K562 (cell line): ENCODE measurements around the gene CBX2. TPM values are rescaled to one million over a fixed set of nuclear protein-coding genes. Genes with fewer than 3 reads are reported as not detected.

Experiments
- BRD9 ChIP-seq: fragments of 450-650 bp; IDR thresholded peaks from 2 replicates; pipeline ENCODE4 v1.6.1; 2018; ENCODE audit warnings: low read depth; ENCODE audit not compliant: partially characterized antibody
- CREM ChIP-seq: IDR thresholded peaks from 2 replicates; pipeline ENCODE4 v1.6.1; 2014; ENCODE audit warnings: antibody characterized with exemption, low read depth
- L3MBTL2 ChIP-seq: fragments of 450-650 bp; IDR thresholded peaks from 2 replicates; pipeline ENCODE4 v1.6.1; 2016; ENCODE audit warnings: mild to moderate bottlenecking, moderate library complexity
- MYNN ChIP-seq, 2 experiments: sonication (generic); formaldehyde crosslinking in 1 of 2; IDR thresholded peaks; 2 replicates each; pipeline versions ENCODE4 v1.5.0 to v1.6.1; 2016 to 2020; ENCODE audit warnings: antibody characterized with exemption in 1 of 2, missing genetic modification reagents in 1 of 2
- NRF1 ChIP-seq, 2 experiments: fragments of 450-650 bp; IDR thresholded peaks in 1 of 2; conservative IDR thresholded peaks in 1 of 2; 2 replicates each; pipeline ENCODE4 v1.6.1; 2014; ENCODE audit warnings: mild to moderate bottlenecking in 2 of 2
- RBBP5 ChIP-seq: fragments of 200-600 bp; sonication (generic); IDR thresholded peaks from 2 replicates; pipeline ENCODE4 v1.6.1; 2012; ENCODE audit warnings: borderline replicate concordance, mild to moderate bottlenecking, low read length, control low read depth, inconsistent platforms; ENCODE audit not compliant: insufficient read depth, poor library complexity, severe bottlenecking
- RBM25 ChIP-seq: fragments of 200-400 bp; formaldehyde crosslinking; IDR thresholded peaks from 2 replicates; pipeline ENCODE4 v1.6.1; 2018; ENCODE audit warnings: low read length, low read depth, moderate library complexity; ENCODE audit not compliant: severe bottlenecking
- SAFB ChIP-seq: fragments of 200-400 bp; formaldehyde crosslinking; IDR thresholded peaks from 2 replicates; pipeline ENCODE4 v1.6.1; 2017; ENCODE audit warnings: low read depth, low read length, borderline replicate concordance
- SMARCA4 ChIP-seq: fragments of 450-650 bp; IDR thresholded peaks from 2 replicates; pipeline ENCODE4 v1.6.1; 2016
- SMARCC2 ChIP-seq: fragments of 450-650 bp; IDR thresholded peaks from 2 replicates; pipeline ENCODE4 v1.6.1; 2017; ENCODE audit warnings: antibody characterized with exemption, moderate library complexity, mild to moderate bottlenecking, low read depth
- ZBTB11 ChIP-seq, 3 experiments: fragments of 200-800 bp in 1 of 3; fragments of 250-450 bp in 1 of 3; fragments of 450-650 bp in 1 of 3; sonication (Bioruptor Pico) in 1 of 3; sonication (Bioruptor generic) in 1 of 3; formaldehyde crosslinking in 1 of 3; IDR thresholded peaks; 2 replicates each; pipeline versions ENCODE4 v1.6.1 to v1.8.0; 2016 to 2022; ENCODE audit warnings: mild to moderate bottlenecking in 2 of 3, missing genetic modification characterization in 2 of 3, missing compliant biosample characterization in 1 of 3, moderate library complexity in 1 of 3
- ZNF197 ChIP-seq: fragments of 200-800 bp; sonication (Bioruptor generic); IDR thresholded peaks from 2 replicates; pipeline ENCODE4 v1.6.1; 2016; ENCODE audit warnings: low read depth, missing genetic modification characterization, missing compliant biosample characterization
- polyA plus RNA-seq, 8 experiments: library from polyadenylated mRNA; depleted of rRNA in 4 of 8; stranded (reverse) in 5 of 8; unstranded in 3 of 8; fragments of >200 nt; fragmentation: Nextera tagmentation in 2 of 8; fragmentation: Illumina TruSeq in 1 of 8; extraction: Ambion mirVana in 2 of 8; extraction: Trizol in 1 of 8; gene quantifications; 2 replicates each; pipeline versions ENCODE4 v1.2.1 to v1.2.3, GENCODE V29; 2011 to 2014; ENCODE audit warnings: inconsistent platforms in 1 of 8, missing spikeins in 1 of 8
- total RNA-seq, 7 experiments: library from RNA; depleted of rRNA in 6 of 7; stranded (reverse); fragments of >200 nt in 6 of 7; fragmentation: Illumina TruSeq in 2 of 7; extraction: Trizol in 2 of 7; gene quantifications; 2 replicates each; pipeline versions ENCODE4 v1.2.1 to v1.2.3, GENCODE V29; 2011 to 2021; ENCODE audit warnings: low replicate concordance in 1 of 7
- TF ChIP-seq, protein P1 (sequence below), 2 experiments: fragments of 450-650 bp; conservative IDR thresholded peaks; 2 replicates each; pipeline ENCODE4 v1.6.1; 2017; ENCODE audit warnings: mild to moderate bottlenecking in 2 of 2, moderate library complexity in 2 of 2
- TF ChIP-seq, protein P2 (sequence below): fragments of 250-450 bp; sonication (Bioruptor Pico); IDR thresholded peaks from 2 replicates; pipeline ENCODE4 v1.5.0; 2022; ENCODE audit warnings: mild to moderate bottlenecking
- TF ChIP-seq, protein P3 (sequence below): fragments of 200-800 bp; sonication (Bioruptor generic); IDR thresholded peaks from 2 replicates; pipeline ENCODE4 v1.6.1; 2017; ENCODE audit warnings: missing genetic modification characterization, missing compliant biosample characterization
- TF ChIP-seq, protein P4 (sequence below): IDR thresholded peaks from 3 replicates; pipeline ENCODE4 v1.6.1; 2011; ENCODE audit warnings: borderline replicate concordance, mild to moderate bottlenecking; ENCODE audit not compliant: insufficient read length, insufficient read depth

Gene CBX2
- total and polyA plus RNA-seq, 9 of the 15 experiments (the other 6 are each of a cell fraction or from before 2014, with no cell fraction given), result 0.66 to 26.9 (median 13.9) TPM

DNA sequence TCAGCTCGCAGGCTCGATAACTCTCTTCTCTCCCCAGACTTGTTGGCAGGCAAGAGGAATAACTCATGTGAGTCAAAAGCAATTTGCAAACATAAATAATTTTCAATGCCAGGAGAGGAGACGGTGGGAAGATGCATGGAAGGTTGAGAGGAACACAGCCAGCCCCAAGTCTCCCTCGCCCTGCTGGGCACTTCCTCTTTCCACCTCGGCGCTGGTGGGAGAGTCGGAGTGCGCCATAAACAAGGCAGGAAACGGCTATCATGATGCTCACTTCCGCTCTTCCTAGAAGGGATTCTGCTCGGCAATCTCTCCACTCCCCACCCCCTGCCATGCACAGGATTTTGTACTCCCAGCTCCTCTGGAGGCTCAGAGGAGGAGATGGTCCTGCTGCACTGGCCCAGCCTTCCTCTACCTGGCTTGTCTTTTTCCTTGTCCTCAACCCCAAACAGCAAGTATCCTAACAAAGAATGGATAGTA lies 48.3 kb downstream of the CBX2 start (continued):
- TF ChIP-seq, protein P1, sequence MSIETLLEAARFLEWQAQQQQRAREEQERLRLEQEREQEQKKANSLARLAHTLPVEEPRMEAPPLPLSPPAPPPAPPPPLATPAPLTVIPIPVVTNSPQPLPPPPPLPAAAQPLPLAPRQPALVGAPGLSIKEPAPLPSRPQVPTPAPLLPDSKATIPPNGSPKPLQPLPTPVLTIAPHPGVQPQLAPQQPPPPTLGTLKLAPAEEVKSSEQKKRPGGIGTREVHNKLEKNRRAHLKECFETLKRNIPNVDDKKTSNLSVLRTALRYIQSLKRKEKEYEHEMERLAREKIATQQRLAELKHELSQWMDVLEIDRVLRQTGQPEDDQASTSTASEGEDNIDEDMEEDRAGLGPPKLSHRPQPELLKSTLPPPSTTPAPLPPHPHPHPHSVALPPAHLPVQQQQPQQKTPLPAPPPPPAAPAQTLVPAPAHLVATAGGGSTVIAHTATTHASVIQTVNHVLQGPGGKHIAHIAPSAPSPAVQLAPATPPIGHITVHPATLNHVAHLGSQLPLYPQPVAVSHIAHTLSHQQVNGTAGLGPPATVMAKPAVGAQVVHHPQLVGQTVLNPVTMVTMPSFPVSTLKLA (conservative IDR thresholded peaks at IDR 0.05), result peak; percentile 55 to 65; a peak in 3 of 4 replicates
- TF ChIP-seq SAFB, result no peak
- TF ChIP-seq SMARCC2, result 0 out of 2 replicates have a peak, but pooled peaks have one; percentile 43
- peak in 2 of 3 experiments; percentile 4 to 87; a peak in 3 of 6 replicates for TF ChIP-seq ZBTB11 (CRISPR knock-in tag; IDR thresholded peaks at IDR 0.05)
- TF ChIP-seq, protein P2, sequence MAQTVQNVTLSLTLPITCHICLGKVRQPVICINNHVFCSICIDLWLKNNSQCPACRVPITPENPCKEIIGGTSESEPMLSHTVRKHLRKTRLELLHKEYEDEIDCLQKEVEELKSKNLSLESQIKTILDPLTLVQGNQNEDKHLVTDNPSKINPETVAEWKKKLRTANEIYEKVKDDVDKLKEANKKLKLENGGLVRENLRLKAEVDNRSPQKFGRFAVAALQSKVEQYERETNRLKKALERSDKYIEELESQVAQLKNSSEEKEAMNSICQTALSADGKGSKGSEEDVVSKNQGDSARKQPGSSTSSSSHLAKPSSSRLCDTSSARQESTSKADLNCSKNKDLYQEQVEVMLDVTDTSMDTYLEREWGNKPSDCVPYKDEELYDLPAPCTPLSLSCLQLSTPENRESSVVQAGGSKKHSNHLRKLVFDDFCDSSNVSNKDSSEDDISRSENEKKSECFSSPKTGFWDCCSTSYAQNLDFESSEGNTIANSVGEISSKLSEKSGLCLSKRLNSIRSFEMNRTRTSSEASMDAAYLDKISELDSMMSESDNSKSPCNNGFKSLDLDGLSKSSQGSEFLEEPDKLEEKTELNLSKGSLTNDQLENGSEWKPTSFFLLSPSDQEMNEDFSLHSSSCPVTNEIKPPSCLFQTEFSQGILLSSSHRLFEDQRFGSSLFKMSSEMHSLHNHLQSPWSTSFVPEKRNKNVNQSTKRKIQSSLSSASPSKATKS, result 0 out of 2 replicates have a peak, but pooled peaks have one; percentile 14
- TF ChIP-seq, protein P3, sequence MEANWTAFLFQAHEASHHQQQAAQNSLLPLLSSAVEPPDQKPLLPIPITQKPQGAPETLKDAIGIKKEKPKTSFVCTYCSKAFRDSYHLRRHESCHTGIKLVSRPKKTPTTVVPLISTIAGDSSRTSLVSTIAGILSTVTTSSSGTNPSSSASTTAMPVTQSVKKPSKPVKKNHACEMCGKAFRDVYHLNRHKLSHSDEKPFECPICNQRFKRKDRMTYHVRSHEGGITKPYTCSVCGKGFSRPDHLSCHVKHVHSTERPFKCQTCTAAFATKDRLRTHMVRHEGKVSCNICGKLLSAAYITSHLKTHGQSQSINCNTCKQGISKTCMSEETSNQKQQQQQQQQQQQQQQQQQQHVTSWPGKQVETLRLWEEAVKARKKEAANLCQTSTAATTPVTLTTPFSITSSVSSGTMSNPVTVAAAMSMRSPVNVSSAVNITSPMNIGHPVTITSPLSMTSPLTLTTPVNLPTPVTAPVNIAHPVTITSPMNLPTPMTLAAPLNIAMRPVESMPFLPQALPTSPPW (CRISPR knock-in tag), result peak; percentile 44
- peak; percentile 53 to 61 for TF ChIP-seq NRF1 (conservative IDR thresholded peaks at IDR 0.05 in 1 of 2, IDR thresholded peaks at IDR 0.05 in 1 of 2)
- TF ChIP-seq RBM25, result no peak
- TF ChIP-seq MYNN (IDR thresholded peaks at IDR 0.05), result peak; percentile 75; the same call in 1 of the 2 replicates
- no peak for TF ChIP-seq MYNN (CRISPR knock-in tag; IDR thresholded peaks at IDR 0.05)
- TF ChIP-seq, protein P4, sequence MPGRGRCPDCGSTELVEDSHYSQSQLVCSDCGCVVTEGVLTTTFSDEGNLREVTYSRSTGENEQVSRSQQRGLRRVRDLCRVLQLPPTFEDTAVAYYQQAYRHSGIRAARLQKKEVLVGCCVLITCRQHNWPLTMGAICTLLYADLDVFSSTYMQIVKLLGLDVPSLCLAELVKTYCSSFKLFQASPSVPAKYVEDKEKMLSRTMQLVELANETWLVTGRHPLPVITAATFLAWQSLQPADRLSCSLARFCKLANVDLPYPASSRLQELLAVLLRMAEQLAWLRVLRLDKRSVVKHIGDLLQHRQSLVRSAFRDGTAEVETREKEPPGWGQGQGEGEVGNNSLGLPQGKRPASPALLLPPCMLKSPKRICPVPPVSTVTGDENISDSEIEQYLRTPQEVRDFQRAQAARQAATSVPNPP, result no peak
- TF ChIP-seq BRD9, result peak; percentile 25
- TF ChIP-seq CREM, result peak; percentile 73
- TF ChIP-seq L3MBTL2, result peak; percentile 78
- no peak for TF ChIP-seq ZNF197 (CRISPR knock-in tag)
- TF ChIP-seq RBBP5, result peak; percentile 57
- peak; percentile 68 for TF ChIP-seq SMARCA4
